Neutrophil (primary cell): ENCODE data around the gene DDX25.

Experiments
- H3K27ac ChIP-seq: fragments of 200-600 bp; sonication (generic); 2 replicates; pipeline ENCODE4 v1.5.1; 2016; ENCODE audit warnings: mild to moderate bottlenecking, moderate library complexity
- H3K27me3 ChIP-seq: fragments of 200-600 bp; sonication (generic); 2 replicates; pipeline ENCODE4 v1.6.0; 2016; ENCODE audit warnings: mild to moderate bottlenecking
- H3K36me3 ChIP-seq: fragments of 200-600 bp; sonication (generic); 2 replicates; pipeline ENCODE4 v1.5.1; 2017
- H3K4me1 ChIP-seq, 2 experiments: fragments of 200-600 bp in 1 of 2; sonication (generic) in 1 of 2; 1 replicate in 1 of 2; 2 replicates in 1 of 2; pipeline versions ENCODE4 v1.5.1 to v1.6.1; 2013 to 2016; ENCODE audit warnings: low read depth in 1 of 2, low read length in 1 of 2, mild to moderate bottlenecking in 1 of 2, moderate library complexity in 1 of 2; ENCODE audit not compliant: control insufficient read depth in 1 of 2, insufficient read depth in 1 of 2
- H3K4me3 ChIP-seq, 2 experiments: fragments of 200-600 bp in 1 of 2; sonication (generic) in 1 of 2; 1 replicate in 1 of 2; 2 replicates in 1 of 2; pipeline ENCODE4 v1.5.1; 2013 to 2016; ENCODE audit warnings: low read depth in 1 of 2, low read length in 1 of 2, mild to moderate bottlenecking in 1 of 2, moderate library complexity in 1 of 2
- H3K9me3 ChIP-seq: fragments of 200-600 bp; sonication (generic); 2 replicates; pipeline ENCODE4 v1.5.1; 2016
- CTCF ChIP-seq: fragments of 200-600 bp; sonication (generic); IDR thresholded peaks from 2 replicates; pipeline ENCODE4 v1.5.1; 2016; ENCODE audit warnings: antibody characterized with exemption

DDX25 gene

GRCh38 chr11:125923633-125924032 lies 19.3 kb downstream of the DDX25 start:
- Histone ChIP-seq H3K4me1 (no peaks in the 10 kb centered on the region), H3K4me3 (no peak overlapping the region), H3K27ac (no peak overlapping the region), H3K36me3 (no peaks in the 10 kb centered on the region), H3K9me3 (no peaks in the 10 kb centered on the region), H3K27me3 (peaks cover 9% of the 10 kb centered on the region)
- no peak for TF ChIP-seq CTCF

GRCh38 chr11:125924384-125925007 lies 20.2 kb downstream of the DDX25 start:
- Histone ChIP-seq H3K4me3 (no peak overlapping the region), H3K36me3 (no peaks in the 10 kb centered on the region), H3K27me3 (peaks cover 9% of the 10 kb centered on the region), H3K4me1 (peaks cover 0 to under 1% of the 10 kb centered on the region in 2 experiments), H3K9me3 (no peaks in the 10 kb centered on the region), H3K27ac (no peak overlapping the region)
- TF ChIP-seq CTCF, result no peak

DNA sequence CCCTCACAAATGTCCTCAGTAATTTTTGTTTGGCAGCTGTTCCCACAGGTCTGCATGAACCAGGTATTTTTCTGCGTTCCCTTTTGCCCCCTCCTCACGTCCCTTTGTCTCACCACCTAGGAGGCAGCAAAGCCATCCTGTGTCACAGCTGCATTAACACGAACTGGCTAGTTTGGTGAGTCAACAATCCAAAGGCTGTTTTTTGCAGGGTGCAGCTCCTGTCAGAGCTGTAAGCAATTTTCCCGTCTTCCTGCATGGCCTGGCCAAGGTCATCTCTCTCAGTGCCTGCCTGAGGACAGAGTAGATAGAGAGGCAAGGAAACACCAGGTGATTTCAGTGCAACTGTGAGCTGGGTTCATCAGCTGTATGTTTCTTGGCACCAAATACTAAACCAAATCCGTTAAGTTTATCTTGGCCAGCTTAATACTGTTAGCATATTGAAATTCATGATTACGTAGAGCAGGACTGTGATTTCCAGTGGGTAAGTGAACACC lies 21.0 kb downstream of the DDX25 start:
- Histone ChIP-seq H3K4me3 (no peak overlapping the region), H3K9me3 (no peaks in the 10 kb centered on the region), H3K4me1 (peaks cover 0 to 6% of the 10 kb centered on the region in 2 experiments), H3K27ac (no peak overlapping the region), H3K36me3 (no peaks in the 10 kb centered on the region), H3K27me3 (peaks cover 9% of the 10 kb centered on the region)
- TF ChIP-seq CTCF, result no peak

DNA sequence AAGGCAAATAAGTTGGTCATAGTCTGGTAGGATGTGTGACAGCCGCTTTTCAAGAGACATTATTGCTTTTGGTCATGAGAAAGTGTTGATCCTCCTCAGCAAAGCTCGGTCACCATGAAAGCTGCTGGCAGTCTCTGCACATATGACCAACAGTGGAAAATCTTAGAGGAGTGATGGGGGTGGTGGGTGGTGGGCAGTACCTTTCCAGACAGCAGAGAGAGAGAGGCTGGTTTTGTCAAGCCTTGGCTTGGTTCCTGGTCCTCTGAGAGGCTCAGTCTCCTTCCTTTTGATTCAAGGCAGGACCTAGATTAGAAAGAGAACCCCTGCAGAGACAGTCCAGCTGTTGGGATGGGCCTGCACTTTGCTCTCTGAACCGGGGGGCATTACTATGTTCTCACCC lies 21.5 kb downstream of the DDX25 start:
- Histone ChIP-seq H3K4me3 (no peak overlapping the region), H3K27ac (no peak overlapping the region), H3K4me1 (peaks cover 0 to 6% of the 10 kb centered on the region in 2 experiments), H3K9me3 (no peaks in the 10 kb centered on the region), H3K27me3 (peaks cover 9% of the 10 kb centered on the region), H3K36me3 (no peaks in the 10 kb centered on the region)
- no peak for TF ChIP-seq CTCF

GRCh38 chr11:125926682-125927081 lies 22.4 kb downstream of the DDX25 start:
- H3K4me1 ChIP-seq, result peaks cover 0 to 6% of the 10 kb centered on the region in 2 experiments
- H3K4me3 ChIP-seq, result no peak overlapping the region
- no peaks in the 10 kb centered on the region for H3K9me3 ChIP-seq
- peaks cover 7% of the 10 kb centered on the region for H3K27me3 ChIP-seq
- H3K27ac ChIP-seq, result no peak overlapping the region
- no peaks in the 10 kb centered on the region for H3K36me3 ChIP-seq
- no peak for TF ChIP-seq CTCF
